Ectodermal cell (in vitro differentiated cells): Measurements from ENCODE around the gene ZXDB. TPM values are rescaled to one million over a fixed set of nuclear protein-coding genes. Genes with fewer than 3 reads are reported as not detected.
A peak's percentile ranks its signal among the peaks of the same experiment; 100 is the strongest.
"Not testable (repeated sequence)": the region's sequence is repeated elsewhere in the genome, so short reads cannot be mapped to it uniquely, and the experiment has no call there.

Source experiments
- H3K27ac ChIP-seq: 2 replicates; pipeline ENCODE4 v1.7.0; 2013; ENCODE audit warnings: mild to moderate bottlenecking, low read depth, low read length; ENCODE audit not compliant: insufficient read depth, poor library complexity, severe bottlenecking
- H3K27me3 ChIP-seq: 2 replicates; pipeline ENCODE4 v1.7.0; 2013; ENCODE audit warnings: mild to moderate bottlenecking, low read length; ENCODE audit not compliant: insufficient read depth, control insufficient read depth, poor library complexity, severe bottlenecking
- H3K36me3 ChIP-seq: one replicate; pipeline ENCODE4 v1.7.0; 2013; ENCODE audit warnings: low read length; ENCODE audit not compliant: control insufficient read depth, insufficient read depth
- H3K4me1 ChIP-seq: one replicate; pipeline ENCODE4 v1.7.0; 2013; ENCODE audit warnings: low read length; ENCODE audit not compliant: control insufficient read depth, insufficient read depth
- H3K4me3 ChIP-seq: 2 replicates; pipeline ENCODE4 v1.7.0; 2013; ENCODE audit warnings: low read depth, low read length, control low read depth; ENCODE audit not compliant: insufficient read depth
- H3K9me3 ChIP-seq: 2 replicates; pipeline ENCODE4 v1.7.0; 2013; ENCODE audit warnings: mild to moderate bottlenecking, low read length, moderate library complexity; ENCODE audit not compliant: control insufficient read depth
- WGBS, 2 experiments: methylation state at CpG; one replicate each; pipeline ENCODE4 v1.1.7; 2013; ENCODE audit warnings: missing lambda C conversion rate in 2 of 2; 5-methylcytosine and 5-hydroxymethylcytosine counted together
- polyA plus RNA-seq, 4 experiments: library from polyadenylated mRNA; stranded (reverse); fragments of 50-300 nt; gene quantifications; one replicate each; pipeline ENCODE4 v1.2.3, GENCODE V29; 2013

Gene ZXDB
- 6.0 TPM for polyA plus RNA-seq (2013, experiment 1 of 4)
- polyA plus RNA-seq (2013, experiment 2 of 4): 6.9 TPM
- polyA plus RNA-seq (2013, experiment 3 of 4): 6.6 TPM
- polyA plus RNA-seq (2013, experiment 4 of 4): 6.8 TPM

DNA sequence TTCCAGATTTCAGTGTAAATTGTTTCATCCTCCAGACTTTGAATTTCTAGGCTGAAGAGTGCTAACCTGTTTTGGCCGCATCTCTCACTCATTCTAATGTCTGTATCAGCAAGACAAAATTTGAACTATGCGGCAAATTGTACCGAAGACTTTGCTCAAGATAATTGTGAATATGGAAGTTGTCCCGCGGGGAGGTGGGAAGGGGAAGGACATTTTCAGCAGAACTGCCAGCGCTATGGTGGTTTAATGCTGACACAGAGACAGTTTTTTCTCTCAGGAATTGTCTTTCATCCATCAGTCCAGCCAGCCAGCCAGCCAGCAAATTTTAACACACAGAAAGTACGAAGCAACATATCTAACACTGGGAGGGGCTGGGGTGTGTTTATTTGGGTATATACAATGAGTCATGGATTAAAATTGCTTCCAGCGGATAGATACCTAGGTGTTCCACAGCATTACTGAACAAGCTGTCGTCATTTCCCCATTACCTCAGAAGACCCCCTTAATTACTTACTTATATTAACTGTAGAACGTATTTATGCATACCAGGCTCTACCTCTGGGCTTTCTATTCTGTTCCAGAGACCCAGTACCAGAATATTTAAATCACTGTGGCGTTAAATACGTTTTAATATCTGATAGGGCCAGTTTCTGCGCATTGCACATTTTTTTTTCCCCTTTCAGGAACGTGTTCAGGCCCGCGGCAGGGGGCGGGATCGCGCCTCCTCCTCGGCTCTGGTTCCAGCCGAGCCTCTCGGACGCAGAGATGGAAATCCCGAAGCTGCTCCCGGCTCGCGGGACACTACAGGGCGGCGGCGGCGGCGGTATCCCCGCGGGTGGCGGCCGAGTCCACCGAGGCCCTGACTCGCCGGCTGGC, at the start of gene ZXDB:
Gene ZXDB, plus strand, starts transcription at position 728 of the 876 bp plus-strand sequence. Its CDS starts 38 bp downstream, at position 766.
- WGBS, 2 experiments: 40 to 45% methylated on average over 8 to 14 of the region's 39 CpGs
- not testable (repeated sequence) for H3K27me3 ChIP-seq, H3K36me3 ChIP-seq, H3K4me1 ChIP-seq, H3K9me3 ChIP-seq
- H3K27ac ChIP-seq: peak within 1 kb of the TSS; percentile 69
- peak within 1 kb of the TSS; percentile 57 for H3K4me3 ChIP-seq

DNA sequence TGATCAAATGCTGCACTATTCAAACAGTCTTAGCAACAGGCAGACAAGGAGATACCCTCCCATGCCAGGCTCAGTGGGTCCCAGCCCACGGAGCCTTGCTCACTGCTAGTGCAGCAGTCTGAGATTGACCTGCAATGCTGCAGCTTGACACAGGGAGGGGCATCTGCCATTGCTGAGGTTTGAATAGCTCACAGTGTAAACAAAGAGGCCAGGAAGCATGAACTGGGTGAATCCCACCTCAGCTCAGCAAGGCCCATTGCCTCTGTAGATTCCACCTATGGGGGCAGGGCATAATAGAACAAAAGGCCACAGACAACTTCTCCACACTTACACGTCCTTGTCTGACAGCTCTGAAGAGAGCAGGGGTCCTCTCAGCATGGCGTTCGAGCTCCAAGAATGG, 26.6 kb upstream of the ZXDB start:
- no peaks in the 10 kb centered on the region for H3K36me3 ChIP-seq
- H3K4me3 ChIP-seq: no peak overlapping the region
- 78% methylated on average over 4 of the region's 4 CpGs for WGBS, 2 experiments
- H3K27me3 ChIP-seq: no peaks in the 10 kb centered on the region
- H3K4me1 ChIP-seq: no peaks in the 10 kb centered on the region
- H3K9me3 ChIP-seq: no peaks in the 10 kb centered on the region
- no peak overlapping the region for H3K27ac ChIP-seq

GRCh38 chrX:57573754-57574153, 18.1 kb upstream of the ZXDB start:
- Histone ChIP-seq H3K36me3 (no peaks in the 10 kb centered on the region), H3K27me3 (no peaks in the 10 kb centered on the region), H3K4me3 (no peak overlapping the region), H3K9me3 (no peaks in the 10 kb centered on the region), H3K4me1 (no peaks in the 10 kb centered on the region), H3K27ac (no peak overlapping the region)
- WGBS, 2 experiments: 27 to 32% methylated on average over 2 of the region's 2 CpGs

DNA sequence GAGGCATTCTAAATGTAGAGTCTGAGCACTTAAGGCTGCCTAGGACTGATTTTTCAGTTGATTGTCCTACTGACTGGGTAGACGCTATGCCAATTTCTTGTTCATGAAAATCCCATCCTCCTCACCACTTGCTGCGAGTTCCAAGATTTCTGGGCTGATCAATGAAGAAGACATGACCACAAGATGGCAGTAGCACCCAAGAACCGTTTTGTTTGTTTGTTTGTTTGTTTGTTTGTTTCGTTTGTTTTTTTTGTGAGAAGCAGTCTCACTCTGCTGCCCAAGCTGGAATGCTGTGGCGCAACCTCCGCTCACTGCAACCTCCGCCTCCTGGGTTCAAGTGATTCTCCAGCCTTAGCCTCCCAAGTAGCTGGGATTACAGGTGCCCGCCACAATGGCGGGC, 8.9 kb upstream of the ZXDB start:
- WGBS, 2 experiments: 69 to 75% methylated on average over 9 of the region's 9 CpGs
- not testable (repeated sequence) for H3K36me3 ChIP-seq

GRCh38 chrX:57583477-57583876, 8.3 kb upstream of the ZXDB start:
- Histone ChIP-seq H3K4me1 (no peaks in the 10 kb centered on the region), H3K27ac (no peak overlapping the region), H3K36me3 (no peaks in the 10 kb centered on the region), H3K9me3 (no peaks in the 10 kb centered on the region), H3K4me3 (no peak overlapping the region), H3K27me3 (no peaks in the 10 kb centered on the region)
- 81 to 82% methylated on average over 4 to 5 of the region's 5 CpGs for WGBS, 2 experiments

More for the DNA sequence above, 8.9 kb upstream of the ZXDB start:
- H3K27ac ChIP-seq, H3K27me3 ChIP-seq, H3K4me1 ChIP-seq, H3K4me3 ChIP-seq, H3K9me3 ChIP-seq: not testable (repeated sequence)

GRCh38 chrX:57586360-57586759, 5.5 kb upstream of the ZXDB start:
- H3K36me3 ChIP-seq: no peaks in the 10 kb centered on the region
- no peaks in the 10 kb centered on the region for H3K27me3 ChIP-seq
- H3K4me3 ChIP-seq: no peak overlapping the region
- H3K27ac ChIP-seq: no peak overlapping the region
- H3K9me3 ChIP-seq: no peaks in the 10 kb centered on the region
- 95 to 97% methylated on average over 4 of the region's 4 CpGs for WGBS, 2 experiments
- H3K4me1 ChIP-seq: no peaks in the 10 kb centered on the region

GRCh38 chrX:57587062-57587461, 4.7 kb upstream of the ZXDB start:
- H3K4me1 ChIP-seq: no peaks in the 10 kb centered on the region
- H3K9me3 ChIP-seq: no peaks in the 10 kb centered on the region
- no peaks in the 10 kb centered on the region for H3K27me3 ChIP-seq
- WGBS, 2 experiments: 82 to 90% methylated on average over 1 to 2 of the region's 2 CpGs
- no peak overlapping the region for H3K4me3 ChIP-seq
- no peaks in the 10 kb centered on the region for H3K36me3 ChIP-seq
- H3K27ac ChIP-seq: no peak overlapping the region

- H3K36me3 ChIP-seq: no peaks in the 10 kb centered on the region
- no peaks in the 10 kb centered on the region for H3K9me3 ChIP-seq
- no peak overlapping the region for H3K27ac ChIP-seq
- whole genome bisulfite sequencing, 2 experiments: 87 to 91% methylated on average over 1 to 2 of the region's 2 CpGs
- H3K4me3 ChIP-seq: no peak overlapping the region
- no peaks in the 10 kb centered on the region for H3K27me3 ChIP-seq
- no peaks in the 10 kb centered on the region for H3K4me1 ChIP-seq
Measured at GRCh38 chrX:57587607-57588006, 4.2 kb upstream of the ZXDB start.

- H3K9me3 ChIP-seq, H3K4me1 ChIP-seq, H3K36me3 ChIP-seq, H3K27me3 ChIP-seq: not testable (repeated sequence)
- H3K4me3 ChIP-seq: peak overlapping the region; percentile 57
- WGBS, 2 experiments: 0% methylated on average over 70 to 75 of the region's 84 CpGs
- peak overlapping the region; percentile 69 for H3K27ac ChIP-seq
Measured at GRCh38 chrX:57592160-57592893, 516 bp downstream of the ZXDB start.

GRCh38 chrX:57592894-57593215, 1.0 kb downstream of the ZXDB start:
- not testable (repeated sequence) for H3K9me3 ChIP-seq, H3K27me3 ChIP-seq, H3K4me1 ChIP-seq, H3K36me3 ChIP-seq, H3K27ac ChIP-seq
- 2 to 16% methylated on average over 8 to 13 of the region's 15 CpGs for WGBS, 2 experiments
- peak overlapping the region; percentile 57 for H3K4me3 ChIP-seq
